Neural progenitor cell (in vitro differentiated cells): Measurements from ENCODE around the gene PCDHGA3. TPM values are rescaled to one million over a fixed set of nuclear protein-coding genes. Genes with fewer than 3 reads are reported as not detected.
"Not testable (repeated sequence)": the region's sequence is repeated elsewhere in the genome, so short reads cannot be mapped to it uniquely, and the experiment has no call there.

Source experiments
- DNase-seq: peaks from one replicate; pipeline ENCODE4 v3.0.0-alpha.2; 2016; ENCODE audit warnings: low spot score
- H2AFZ ChIP-seq: fragments of 200-600 bp; sonication (generic); replicated peaks from 2 replicates; pipeline ENCODE4 v1.6.1; 2016; ENCODE audit warnings: antibody characterized with exemption
- H3F3A ChIP-seq: fragments of 200-600 bp; sonication (generic); 2 replicates; pipeline ENCODE4 v1.6.1; 2016; ENCODE audit warnings: antibody characterized with exemption, low read depth
- H3K27ac ChIP-seq: fragments of 200-600 bp; sonication (generic); 2 replicates; pipeline ENCODE4 v1.5.1; 2016; ENCODE audit warnings: mild to moderate bottlenecking
- H3K27me3 ChIP-seq: fragments of 200-600 bp; sonication (generic); 2 replicates; pipeline ENCODE4 v1.6.1; 2016; ENCODE audit warnings: mild to moderate bottlenecking, moderate library complexity
- H3K36me3 ChIP-seq: fragments of 200-600 bp; sonication (generic); 2 replicates; pipeline ENCODE4 v1.5.1; 2016
- H3K4me1 ChIP-seq: fragments of 200-600 bp; sonication (generic); 2 replicates; pipeline ENCODE4 v1.6.1; 2016; ENCODE audit warnings: mixed run types
- H3K4me2 ChIP-seq: fragments of 200-600 bp; sonication (generic); 2 replicates; pipeline ENCODE4 v1.6.1; 2016
- H3K4me3 ChIP-seq: fragments of 200-600 bp; sonication (generic); 2 replicates; pipeline ENCODE4 v1.5.1; 2016
- H3K79me2 ChIP-seq: fragments of 200-600 bp; sonication (generic); 2 replicates; pipeline ENCODE4 v1.6.1; 2016; ENCODE audit warnings: low read depth
- H3K9ac ChIP-seq: fragments of 200-600 bp; sonication (generic); 2 replicates; pipeline ENCODE4 v1.6.1; 2016
- H3K9me3 ChIP-seq: fragments of 200-600 bp; sonication (generic); 2 replicates; pipeline ENCODE4 v1.5.1; 2016; ENCODE audit warnings: low read depth
- H4K20me1 ChIP-seq: fragments of 200-600 bp; sonication (generic); 2 replicates; pipeline ENCODE4 v1.6.1; 2016; ENCODE audit warnings: low read depth
- H3K27ac Mint-ChIP-seq: 3 replicates; pipeline ENCODE4 v1.8.0; 2021; ENCODE audit warnings: mixed read lengths
- H3K27me3 Mint-ChIP-seq: 2 replicates; pipeline ENCODE4 v1.8.0; 2022; ENCODE audit warnings: low read depth, mild to moderate bottlenecking, inconsistent platforms, moderate library complexity, mixed read lengths; ENCODE audit not compliant: insufficient read depth
- H3K36me3 Mint-ChIP-seq: 3 replicates; pipeline ENCODE4 v1.8.0; 2021; ENCODE audit warnings: mixed read lengths
- H3K4me1 Mint-ChIP-seq: 3 replicates; pipeline ENCODE4 v1.8.0; 2021; ENCODE audit warnings: mixed read lengths
- H3K4me3 Mint-ChIP-seq: 3 replicates; pipeline ENCODE4 v1.8.0; 2021; ENCODE audit warnings: mild to moderate bottlenecking, moderate library complexity, mixed read lengths
- H3K9me3 Mint-ChIP-seq: 3 replicates; pipeline ENCODE4 v1.8.0; 2020; ENCODE audit warnings: mixed read lengths
- CTCF ChIP-seq: fragments of 200-600 bp; sonication (generic); IDR thresholded peaks from 2 replicates; pipeline ENCODE4 v1.5.1; 2017; ENCODE audit warnings: antibody characterized with exemption, mild to moderate bottlenecking
- EZH2 ChIP-seq: fragments of 200-600 bp; sonication (generic); IDR thresholded peaks from 2 replicates; pipeline ENCODE4 v1.6.1; 2017; ENCODE audit warnings: antibody characterized with exemption, mild to moderate bottlenecking, moderate library complexity
- EZH2phosphoT487 ChIP-seq: fragments of 200-600 bp; sonication (generic); IDR thresholded peaks from 2 replicates; pipeline ENCODE4 v1.6.1; 2017; ENCODE audit warnings: antibody characterized with exemption
- total RNA-seq: library from RNA; depleted of rRNA; stranded (reverse); fragments of >200 nt; gene quantifications from 2 replicates; pipeline ENCODE4 v1.2.3, GENCODE V29; 2015; ENCODE audit warnings: low replicate concordance

Gene PCDHGA3
- total RNA-seq, 1 donor from 2014 or later = 0.54 TPM

DNA sequence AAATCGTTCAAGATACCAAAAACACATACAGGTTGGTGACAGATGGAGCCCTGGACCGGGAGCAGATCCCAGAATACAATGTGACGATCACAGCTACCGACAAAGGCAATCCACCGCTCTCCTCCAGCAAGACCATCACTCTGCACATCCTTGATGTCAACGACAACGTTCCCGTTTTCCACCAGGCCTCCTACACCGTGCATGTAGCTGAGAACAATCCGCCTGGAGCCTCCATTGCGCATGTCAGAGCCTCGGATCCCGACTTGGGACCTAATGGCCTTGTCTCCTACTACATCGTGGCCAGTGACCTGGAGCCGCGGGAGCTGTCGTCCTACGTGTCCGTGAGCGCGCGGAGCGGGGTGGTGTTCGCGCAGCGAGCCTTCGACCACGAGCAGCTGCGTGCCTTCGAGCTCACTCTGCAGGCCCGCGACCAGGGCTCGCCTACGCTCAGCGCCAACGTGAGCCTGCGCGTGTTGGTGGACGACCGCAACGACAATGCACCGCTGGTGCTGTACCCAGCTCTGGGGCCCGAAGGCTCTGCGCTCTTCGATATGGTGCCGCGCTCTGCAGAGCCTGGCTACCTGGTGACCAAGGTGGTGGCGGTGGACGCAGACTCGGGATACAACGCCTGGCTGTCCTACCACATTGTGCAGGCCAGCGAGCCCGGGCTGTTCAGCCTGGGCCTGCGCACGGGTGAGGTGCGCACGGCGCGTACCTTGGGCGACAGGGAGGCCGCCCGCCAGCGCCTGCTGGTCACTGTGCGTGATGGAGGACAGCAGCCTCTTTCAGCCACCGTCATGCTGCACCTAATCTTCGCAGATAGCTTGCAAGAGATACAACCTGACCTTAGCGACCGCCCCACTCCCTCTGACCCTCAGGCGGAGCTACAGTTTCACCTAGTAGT lies 28.2 kb downstream of the PCDHGA3 start:
- H3K27ac Mint-ChIP-seq = no peak overlapping the region
- Histone ChIP-seq H3K27me3 (no peaks in the 10 kb centered on the region), H2AFZ (no peak overlapping the region), H3K36me3 (no peaks in the 10 kb centered on the region), H3K4me2 (no peak overlapping the region), H4K20me1 (no peaks in the 10 kb centered on the region), H3K9me3 (peaks cover 3% of the 10 kb centered on the region), H3F3A (no peaks in the 10 kb centered on the region), H3K4me3 (no peak overlapping the region), H3K9ac (no peak overlapping the region), H3K4me1 (no peaks in the 10 kb centered on the region), H3K27ac (no peak overlapping the region), H3K79me2 (no peaks in the 10 kb centered on the region)
- peaks cover 7% of the 10 kb centered on the region for H3K27me3 Mint-ChIP-seq
- DNase-seq = no peak
- H3K4me1 Mint-ChIP-seq = no peaks in the 10 kb centered on the region
- peaks cover 52% of the 10 kb centered on the region for H3K9me3 Mint-ChIP-seq
- no peak overlapping the region for H3K4me3 Mint-ChIP-seq
- peaks cover 4% of the 10 kb centered on the region for H3K36me3 Mint-ChIP-seq
- TF ChIP-seq CTCF (no peak), EZH2 (no peak), EZH2phosphoT487 (no peak)

DNA sequence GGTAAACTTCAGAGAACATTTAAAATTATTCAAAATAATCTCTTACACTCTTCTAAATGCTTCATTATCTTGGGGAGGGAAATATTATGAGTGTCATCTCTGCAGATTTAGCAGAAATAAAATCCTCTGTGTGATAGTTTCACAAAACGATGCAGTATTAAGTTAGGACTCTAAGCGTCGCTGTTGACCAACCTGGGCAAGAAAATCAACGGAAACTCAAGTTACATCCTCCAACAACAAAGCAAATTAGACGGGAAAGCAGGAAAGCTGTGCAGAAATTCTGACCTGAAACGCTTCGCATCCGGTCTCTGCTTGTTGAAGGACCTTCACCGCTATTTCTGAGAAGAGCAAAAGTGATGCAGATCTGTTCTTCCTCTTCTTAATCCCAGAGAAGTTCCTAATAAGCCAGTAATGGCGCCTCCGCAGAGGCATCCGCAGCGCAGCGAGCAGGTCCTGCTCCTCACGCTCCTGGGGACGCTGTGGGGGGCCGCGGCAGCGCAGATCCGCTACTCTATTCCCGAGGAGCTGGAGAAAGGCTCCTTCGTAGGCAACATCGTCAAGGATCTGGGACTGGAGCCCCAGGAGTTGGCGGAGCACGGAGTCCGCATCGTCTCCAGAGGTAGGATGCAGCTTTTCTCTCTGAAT lies 30.2 kb downstream of the PCDHGA3 start, which contains the start of gene PCDHGA6:
PCDHGA6 (plus strand) TSS at position 219 of the 645 bp plus-strand sequence; CDS start at position 412, 193 bp downstream.
- no peak within 1 kb of the TSS for H2AFZ ChIP-seq
- H3K27me3 ChIP-seq = no peaks in the 10 kb centered on the region
- no peaks in the 10 kb centered on the region for H3K36me3 ChIP-seq
- no peak for TF ChIP-seq EZH2
- H3K79me2 ChIP-seq = no peaks in the 10 kb centered on the region
- no peak within 1 kb of the TSS for H3K4me2 ChIP-seq
- Mint-ChIP-seq H3K4me1 (no peaks in the 10 kb centered on the region), H3K27me3 (peaks cover 9% of the 10 kb centered on the region), H3K27ac (no peak within 1 kb of the TSS), H3K9me3 (peaks cover 53% of the 10 kb centered on the region), H3K4me3 (no peak within 1 kb of the TSS), H3K36me3 (peaks cover 4% of the 10 kb centered on the region)
- H3K27ac ChIP-seq = no peak within 1 kb of the TSS
- H3K4me1 ChIP-seq = no peaks in the 10 kb centered on the region
- H3F3A ChIP-seq = no peaks in the 10 kb centered on the region
- no peak within 1 kb of the TSS for H3K9ac ChIP-seq
- peaks cover 3% of the 10 kb centered on the region for H3K9me3 ChIP-seq
- DNase-seq = no peak
- H4K20me1 ChIP-seq = no peaks in the 10 kb centered on the region
- no peak within 1 kb of the TSS for H3K4me3 ChIP-seq

DNA sequence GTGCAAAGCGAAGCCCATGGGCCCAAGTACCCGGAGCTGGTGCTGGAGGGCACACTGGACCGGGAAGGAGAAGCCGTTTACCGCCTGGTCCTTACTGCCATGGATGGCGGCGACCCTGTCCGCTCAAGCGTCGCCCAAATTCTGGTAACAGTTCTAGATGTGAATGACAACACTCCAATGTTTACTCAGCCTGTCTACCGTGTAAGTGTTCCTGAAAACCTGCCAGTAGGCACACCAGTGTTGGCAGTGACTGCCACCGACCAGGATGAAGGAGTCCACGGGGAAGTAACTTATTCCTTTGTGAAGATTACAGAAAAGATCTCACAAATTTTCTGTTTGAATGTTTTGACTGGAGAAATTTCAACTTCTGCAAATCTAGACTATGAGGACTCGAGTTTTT lies 31.0 kb downstream of the PCDHGA3 start:
- H3K4me3 ChIP-seq = no peak overlapping the region
- DNase-seq = no peak
- Mint-ChIP-seq H3K9me3 (peaks cover 50% of the 10 kb centered on the region), H3K4me3 (no peak overlapping the region), H3K36me3 (peaks cover 4% of the 10 kb centered on the region), H3K27ac (no peak overlapping the region), H3K27me3 (peaks cover 9% of the 10 kb centered on the region), H3K4me1 (no peaks in the 10 kb centered on the region)
- H3K79me2 ChIP-seq = no peaks in the 10 kb centered on the region
- H3F3A ChIP-seq = no peaks in the 10 kb centered on the region
- no peaks in the 10 kb centered on the region for H4K20me1 ChIP-seq
- no peak overlapping the region for H3K27ac ChIP-seq
- no peaks in the 10 kb centered on the region for H3K27me3 ChIP-seq
- H3K36me3 ChIP-seq = no peaks in the 10 kb centered on the region
- H3K9me3 ChIP-seq = peaks cover 3% of the 10 kb centered on the region
- TF ChIP-seq EZH2phosphoT487 (no peak), CTCF (no peak), EZH2 (no peak)
- no peak overlapping the region for H2AFZ ChIP-seq
- no peak overlapping the region for H3K4me2 ChIP-seq
- H3K9ac ChIP-seq = no peak overlapping the region
- H3K4me1 ChIP-seq = no peaks in the 10 kb centered on the region

DNA sequence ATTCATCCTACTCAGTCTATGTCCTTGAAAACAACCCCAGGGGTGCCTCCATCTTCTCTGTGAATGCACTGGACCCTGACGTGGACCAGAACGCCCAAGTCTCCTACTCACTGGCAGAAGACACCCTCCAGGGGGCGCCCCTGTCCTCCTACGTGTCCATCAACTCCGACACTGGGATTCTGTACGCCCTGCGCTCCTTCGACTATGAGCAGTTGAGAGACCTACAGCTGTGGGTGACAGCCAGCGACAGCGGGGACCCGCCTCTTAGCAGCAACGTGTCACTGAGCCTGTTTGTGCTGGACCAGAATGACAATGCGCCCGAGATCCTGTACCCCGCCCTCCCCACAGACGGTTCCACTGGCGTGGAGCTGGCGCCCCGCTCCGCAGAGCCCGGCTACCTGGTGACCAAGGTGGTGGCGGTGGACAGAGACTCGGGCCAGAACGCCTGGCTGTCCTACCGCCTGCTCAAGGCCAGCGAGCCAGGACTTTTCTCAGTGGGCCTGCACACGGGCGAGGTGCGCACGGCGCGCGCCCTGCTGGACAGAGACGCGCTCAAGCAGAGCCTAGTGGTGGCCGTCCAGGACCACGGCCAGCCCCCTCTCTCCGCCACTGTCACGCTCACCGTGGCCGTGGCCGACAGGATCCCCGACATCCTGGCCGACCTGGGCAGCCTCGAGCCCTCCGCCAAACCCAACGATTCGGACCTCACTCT lies 32.0 kb downstream of the PCDHGA3 start:
- H3F3A ChIP-seq, H3K9me3 ChIP-seq, H3K4me3 Mint-ChIP-seq, H2AFZ ChIP-seq, H3K4me3 ChIP-seq, H3K4me1 ChIP-seq, H3K27ac ChIP-seq, H3K27me3 ChIP-seq, H3K4me2 ChIP-seq, DNase-seq, H3K79me2 ChIP-seq, H3K36me3 Mint-ChIP-seq, H3K4me1 Mint-ChIP-seq, H3K36me3 ChIP-seq, H3K27me3 Mint-ChIP-seq, H3K27ac Mint-ChIP-seq, H4K20me1 ChIP-seq, H3K9ac ChIP-seq: not testable (repeated sequence)
- peaks cover 48% of the 10 kb centered on the region for H3K9me3 Mint-ChIP-seq
